HepG2 (cell line): ENCODE measurements around the gene ERCC2. TPM values are rescaled to one million over a fixed set of nuclear protein-coding genes. Genes with fewer than 3 reads are reported as not detected.
A peak's percentile ranks its signal among the peaks of the same experiment; 100 is the strongest.

ENCODE experiments used
- AHDC1 ChIP-seq: sonication (generic); formaldehyde crosslinking; IDR thresholded peaks from 2 replicates; pipeline ENCODE4 v1.5.1; 2020; ENCODE audit warnings: mild to moderate bottlenecking, missing genetic modification reagents, borderline replicate concordance
- MAZ ChIP-seq, 2 experiments: sonication (generic) in 1 of 2; formaldehyde crosslinking in 1 of 2; IDR thresholded peaks; 2 replicates each; pipeline versions ENCODE4 v1.5.0 to v1.6.1; 2012 to 2020; ENCODE audit warnings: low read depth in 2 of 2, mild to moderate bottlenecking in 2 of 2, borderline replicate concordance in 1 of 2, improper control_type of control experiment in 1 of 2, low read length in 1 of 2, missing genetic modification reagents in 1 of 2, moderate library complexity in 1 of 2
- MXI1 ChIP-seq: IDR thresholded peaks from 3 replicates; pipeline ENCODE4 v1.6.1; 2012; ENCODE audit warnings: low read depth, low read length, inconsistent platforms, borderline replicate concordance
- NR0B2 ChIP-seq: sonication (generic); formaldehyde crosslinking; IDR thresholded peaks from 2 replicates; pipeline ENCODE4 v1.4.0; 2020; ENCODE audit warnings: mild to moderate bottlenecking, missing genetic modification reagents
- SAP130 ChIP-seq: IDR thresholded peaks from 2 replicates; pipeline ENCODE4 v1.6.1; 2016; ENCODE audit warnings: low read depth
- TFE3 ChIP-seq: IDR thresholded peaks from 2 replicates; pipeline ENCODE4 v1.6.1; 2016
- ZNF235 ChIP-seq: sonication (generic); formaldehyde crosslinking; IDR thresholded peaks from 2 replicates; pipeline ENCODE4 v1.8.1; 2023; ENCODE audit warnings: mild to moderate bottlenecking, missing genetic modification reagents, borderline replicate concordance
- ZNF292 ChIP-seq: sonication (generic); formaldehyde crosslinking; IDR thresholded peaks from 2 replicates; pipeline ENCODE4 v1.8.1; 2022; ENCODE audit warnings: mild to moderate bottlenecking, low read depth, missing genetic modification reagents, borderline replicate concordance
- ZNF530 ChIP-seq: sonication (generic); formaldehyde crosslinking; IDR thresholded peaks from 2 replicates; pipeline ENCODE4 v1.5.0; 2020; ENCODE audit warnings: low read depth, mild to moderate bottlenecking, missing genetic modification reagents
- ZNF639 ChIP-seq: conservative IDR thresholded peaks from 2 replicates; pipeline ENCODE4 v1.6.1; 2018; ENCODE audit warnings: missing genetic modification reagents
- polyA plus RNA-seq, 8 experiments: library from polyadenylated mRNA; depleted of rRNA in 3 of 8; stranded (reverse) in 7 of 8; unstranded in 1 of 8; fragments of >200 nt; fragmentation: Illumina TruSeq in 4 of 8; extraction: Trizol in 4 of 8; gene quantifications; 2 replicates each; pipeline versions ENCODE4 v1.2.1 to v1.2.3, GENCODE V29; 2011 to 2016; ENCODE audit warnings: low read depth in 4 of 8, missing spikeins in 1 of 8, mixed read lengths in 1 of 8; ENCODE audit not compliant: insufficient read depth in 1 of 8
- total RNA-seq, 5 experiments: library from RNA; depleted of rRNA; stranded (reverse); fragments of >200 nt; fragmentation: Illumina TruSeq; extraction: Trizol; gene quantifications; 2 replicates each; pipeline ENCODE4 v1.2.3, GENCODE V29; 2016; ENCODE audit warnings: low read depth in 1 of 5

ERCC2 gene
- total and polyA plus RNA-seq, 2 of the 13 experiments (the other 11 are each of a cell fraction or from before 2014, with no cell fraction given): 25.4 to 49.2 TPM

GRCh38 chr19:45406226-45407090 lies 36.1 kb upstream of the ERCC2 start, which contains the start of gene POLR1G (continued):
- TF ChIP-seq AHDC1 (CRISPR knock-in tag): peak; percentile 42; the same call in 1 of the 2 replicates
- no peak for TF ChIP-seq MAZ (IDR thresholded peaks at IDR 0.05; ENCODE audit: borderline replicate concordance, low read depth, low read length)
- peak; percentile 32 for TF ChIP-seq MAZ (CRISPR knock-in tag; IDR thresholded peaks at IDR 0.05; ENCODE audit: low read depth)
- TF ChIP-seq SAP130: peak; percentile 99
- no peak for TF ChIP-seq ZNF530 (CRISPR knock-in tag)
- peak; percentile 98; the same call in 2 of the 3 replicates for TF ChIP-seq MXI1
- no peak; the same call in 1 of the 2 replicates for TF ChIP-seq ZNF235
- TF ChIP-seq ZNF639 (CRISPR knock-in tag): 0 out of 2 replicates have a peak, but pooled peaks have one; percentile 25
- no peak for TF ChIP-seq ZNF292 (CRISPR knock-in tag)
- TF ChIP-seq NR0B2 (CRISPR knock-in tag): peak; percentile 98
- TF ChIP-seq TFE3: no peak
